ENCODE results near the gene PHF14.

DNA sequence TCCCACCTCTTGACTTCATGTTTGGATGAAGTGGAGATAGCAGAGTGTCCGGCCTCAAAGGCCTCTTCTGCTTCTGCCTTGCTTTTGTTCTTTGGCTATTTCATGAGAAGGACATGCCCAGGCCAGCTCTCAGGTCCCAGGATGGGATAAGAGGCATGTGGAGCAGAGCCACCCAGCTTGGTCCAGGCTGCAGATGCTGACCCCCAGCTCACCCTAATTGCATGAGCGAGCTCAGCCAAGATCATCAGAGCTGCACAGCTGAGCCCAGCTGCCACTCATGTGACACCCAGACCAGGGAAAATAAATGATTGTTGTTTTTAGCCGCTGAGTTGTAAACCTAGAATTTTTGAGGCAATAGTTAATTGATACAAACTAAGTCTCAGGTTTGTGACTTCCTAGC, 230.0 kb downstream of the PHF14 start:
- TF ChIP-seq CTCF (IDR thresholded peaks at IDR 0.05) (no peak), POLR2AphosphoS5 (IDR thresholded peaks at IDR 0.05) (no peak), POLR2A (IDR thresholded peaks at IDR 0.05; ENCODE audit: low read depth) (no peak)
